Osteocyte (in vitro differentiated cells): Measurements from ENCODE around the gene CLTA. TPM values are rescaled to one million over a fixed set of nuclear protein-coding genes. Genes with fewer than 3 reads are reported as not detected.

Experiments used
- DNase-seq: peaks from one replicate; pipeline ENCODE4 v3.0.0; 2021; ENCODE audit warnings: mixed read lengths; ENCODE audit not compliant: unreplicated experiment; ENCODE audit errors: extremely low spot score
- H3K27ac Mint-ChIP-seq: one replicate; pipeline ENCODE4 v1.8.0; 2021; ENCODE audit warnings: mild to moderate bottlenecking, mixed read lengths; ENCODE audit not compliant: unreplicated experiment
- H3K27me3 Mint-ChIP-seq: one replicate; pipeline ENCODE4 v1.8.0; 2021; ENCODE audit warnings: mixed read lengths; ENCODE audit not compliant: unreplicated experiment
- H3K36me3 Mint-ChIP-seq: one replicate; pipeline ENCODE4 v1.8.0; 2021; ENCODE audit warnings: mixed read lengths; ENCODE audit not compliant: unreplicated experiment
- H3K4me1 Mint-ChIP-seq: one replicate; pipeline ENCODE4 v1.8.0; 2021; ENCODE audit warnings: mixed read lengths; ENCODE audit not compliant: unreplicated experiment
- H3K4me3 Mint-ChIP-seq: one replicate; pipeline ENCODE4 v1.8.0; 2021; ENCODE audit warnings: mild to moderate bottlenecking, moderate library complexity, mixed read lengths; ENCODE audit not compliant: unreplicated experiment
- H3K9me3 Mint-ChIP-seq: one replicate; pipeline ENCODE4 v1.8.0; 2021; ENCODE audit warnings: mixed read lengths; ENCODE audit not compliant: unreplicated experiment
- CTCF ChIP-seq: fragments of 200-600 bp; sonication (generic); IDR thresholded peaks from 2 replicates; pipeline ENCODE4 v1.5.0; 2021; ENCODE audit warnings: antibody characterized with exemption, mild to moderate bottlenecking, moderate library complexity
- long read RNA-seq: library from polyadenylated mRNA; unstranded; transcript quantifications from one replicate; pipeline ENCODE4 v2.0.0, GENCODE V29; 2021
- total RNA-seq: library from RNA; stranded (reverse); gene quantifications from 2 replicates; pipeline ENCODE4 v1.2.1, GENCODE V29; 2021

The CLTA gene
- 260 and 281 TPM in 2 replicates for total RNA-seq
- long read RNA-seq, transcript CLTA-202 (5 exons, 1,073 nt): major isoform, 180 of 199 reads
- long read RNA-seq, partial matches to known transcripts: 3 of 199 reads
- long read RNA-seq, other reads (novel, unspliced or antisense): 15 of 199 reads

- peak; percentile 66 for TF ChIP-seq CTCF
- H3K27me3 Mint-ChIP-seq: no peaks in the 10 kb centered on the region
- peak within 1 kb of the TSS; percentile 84 for H3K4me3 Mint-ChIP-seq
- H3K9me3 Mint-ChIP-seq: no peaks in the 10 kb centered on the region
- H3K4me1 Mint-ChIP-seq: peaks cover 49% of the 10 kb centered on the region
- H3K36me3 Mint-ChIP-seq: peaks cover 15% of the 10 kb centered on the region
- peak; percentile 96 for DNase-seq
- H3K27ac Mint-ChIP-seq: peak within 1 kb of the TSS; percentile 92
Observed at GRCh38 chr9:36190388-36191289, at the start of gene CLTA. TSS of gene CLTA (plus strand) at chr9:36190921. CDS start at chr9:36191057, 136 bp downstream.

- Mint-ChIP-seq H3K4me3 (no peak overlapping the region), H3K27ac (no peak overlapping the region)
- DNase-seq: no peak
Observed at GRCh38 chr9:36141288-36141687, 49.4 kb upstream of the CLTA start.

GRCh38 chr9:36141761-36142160, 49.0 kb upstream of the CLTA start:
- peaks cover 43% of the 10 kb centered on the region for H3K4me1 Mint-ChIP-seq
- no peak for DNase-seq

More at GRCh38 chr9:36141288-36141687, 49.4 kb upstream of the CLTA start:
- H3K36me3 Mint-ChIP-seq: peaks cover 12% of the 10 kb centered on the region
- peaks cover 11% of the 10 kb centered on the region for H3K9me3 Mint-ChIP-seq
- H3K27me3 Mint-ChIP-seq: no peaks in the 10 kb centered on the region
- H3K4me1 Mint-ChIP-seq: peaks cover 43% of the 10 kb centered on the region
- peak; percentile 49 for TF ChIP-seq CTCF

GRCh38 chr9:36142510-36143244, 48.0 kb upstream of the CLTA start:
- H3K4me3 Mint-ChIP-seq: peak overlapping the region; percentile 19
- DNase-seq: no peak
- no peaks in the 10 kb centered on the region for H3K27me3 Mint-ChIP-seq
- TF ChIP-seq CTCF: no peak
- peaks cover 42% of the 10 kb centered on the region for H3K4me1 Mint-ChIP-seq
- peaks cover 12% of the 10 kb centered on the region for H3K9me3 Mint-ChIP-seq
- peaks cover 16% of the 10 kb centered on the region for H3K36me3 Mint-ChIP-seq
- H3K27ac Mint-ChIP-seq: peak overlapping the region; percentile 75

More at GRCh38 chr9:36141761-36142160, 49.0 kb upstream of the CLTA start:
- Mint-ChIP-seq H3K9me3 (peaks cover 12% of the 10 kb centered on the region), H3K36me3 (peaks cover 14% of the 10 kb centered on the region), H3K27me3 (no peaks in the 10 kb centered on the region), H3K4me3 (no peak overlapping the region), H3K27ac (peak overlapping the region; percentile 60)
- TF ChIP-seq CTCF: no peak
